Measurements from ENCODE around the gene GPR21.

GPR21 gene

GRCh38 chr9:123040801-123041200 lies 7.3 kb downstream of the GPR21 start:
- TF ChIP-seq CTCF (IDR thresholded peaks at IDR 0.05; ENCODE audit: low read depth, low read length, missing control alignments), result no peak
- DNase-seq (ENCODE audit: low read depth), result no peak
- H3K4me3 ChIP-seq (ENCODE audit: low read depth, low read length), result no peak overlapping the region

- no peak overlapping the region for H3K4me3 ChIP-seq (ENCODE audit: low read depth, low read length)
- TF ChIP-seq CTCF (IDR thresholded peaks at IDR 0.05; ENCODE audit: low read depth, low read length, missing control alignments), result no peak
- no peak for DNase-seq (ENCODE audit: low read depth)
Measured at GRCh38 chr9:123041489-123041888, 8.0 kb downstream of the GPR21 start.

GRCh38 chr9:123043081-123043939 lies 9.8 kb downstream of the GPR21 start:
- DNase-seq (ENCODE audit: low read depth), result no peak
- TF ChIP-seq CTCF (IDR thresholded peaks at IDR 0.05; ENCODE audit: low read depth, low read length, missing control alignments), result no peak
- no peak overlapping the region for H3K4me3 ChIP-seq (ENCODE audit: low read depth, low read length)

DNA sequence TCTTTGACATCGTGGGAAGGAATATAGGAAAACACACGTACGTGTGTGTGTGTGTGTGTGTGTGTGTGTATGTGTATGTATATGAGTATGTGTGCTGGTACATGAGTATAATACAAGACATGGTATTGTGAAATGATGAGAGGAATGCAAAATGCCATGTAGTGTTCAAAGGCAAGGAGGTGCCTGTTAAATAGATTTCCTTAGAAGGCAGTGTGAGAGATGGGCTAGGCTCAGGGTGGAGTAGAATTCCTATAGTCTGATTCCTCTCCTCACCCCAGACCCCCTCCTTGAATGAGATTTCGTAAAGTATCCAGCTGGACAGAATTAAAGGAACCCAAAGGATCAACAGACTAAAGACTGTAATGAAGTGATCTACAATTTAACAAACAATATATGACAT lies 11.1 kb downstream of the GPR21 start:
- DNase-seq (ENCODE audit: low read depth), result no peak
- no peak overlapping the region for H3K4me3 ChIP-seq (ENCODE audit: low read depth, low read length)
- TF ChIP-seq CTCF (IDR thresholded peaks at IDR 0.05; ENCODE audit: low read depth, low read length, missing control alignments), result no peak

- no peak for TF ChIP-seq CTCF (IDR thresholded peaks at IDR 0.05; ENCODE audit: low read depth, low read length, missing control alignments)
- H3K4me3 ChIP-seq (ENCODE audit: low read depth, low read length), result no peak overlapping the region
- no peak for DNase-seq (ENCODE audit: low read depth)
Measured at GRCh38 chr9:123046406-123047195, 13.1 kb downstream of the GPR21 start.

- H3K4me3 ChIP-seq (ENCODE audit: low read depth, low read length), result no peak overlapping the region
- DNase-seq (ENCODE audit: low read depth), result no peak
- TF ChIP-seq CTCF (IDR thresholded peaks at IDR 0.05; ENCODE audit: low read depth, low read length, missing control alignments), result no peak
Measured at GRCh38 chr9:123048748-123049147, 15.3 kb downstream of the GPR21 start.

Data from GM12864 (cell line).